GM12872 (cell line): Measurements from ENCODE around the gene PSRC1.
A peak's percentile ranks its signal among the peaks of the same experiment; 100 is the strongest.

Experiments
- TF ChIP-seq, protein P1 (sequence below): IDR thresholded peaks from 3 replicates; pipeline ENCODE4 v1.5.1; 2011; ENCODE audit warnings: low read depth, mild to moderate bottlenecking, low read length, moderate library complexity; ENCODE audit not compliant: insufficient read depth

The PSRC1 gene

DNA sequence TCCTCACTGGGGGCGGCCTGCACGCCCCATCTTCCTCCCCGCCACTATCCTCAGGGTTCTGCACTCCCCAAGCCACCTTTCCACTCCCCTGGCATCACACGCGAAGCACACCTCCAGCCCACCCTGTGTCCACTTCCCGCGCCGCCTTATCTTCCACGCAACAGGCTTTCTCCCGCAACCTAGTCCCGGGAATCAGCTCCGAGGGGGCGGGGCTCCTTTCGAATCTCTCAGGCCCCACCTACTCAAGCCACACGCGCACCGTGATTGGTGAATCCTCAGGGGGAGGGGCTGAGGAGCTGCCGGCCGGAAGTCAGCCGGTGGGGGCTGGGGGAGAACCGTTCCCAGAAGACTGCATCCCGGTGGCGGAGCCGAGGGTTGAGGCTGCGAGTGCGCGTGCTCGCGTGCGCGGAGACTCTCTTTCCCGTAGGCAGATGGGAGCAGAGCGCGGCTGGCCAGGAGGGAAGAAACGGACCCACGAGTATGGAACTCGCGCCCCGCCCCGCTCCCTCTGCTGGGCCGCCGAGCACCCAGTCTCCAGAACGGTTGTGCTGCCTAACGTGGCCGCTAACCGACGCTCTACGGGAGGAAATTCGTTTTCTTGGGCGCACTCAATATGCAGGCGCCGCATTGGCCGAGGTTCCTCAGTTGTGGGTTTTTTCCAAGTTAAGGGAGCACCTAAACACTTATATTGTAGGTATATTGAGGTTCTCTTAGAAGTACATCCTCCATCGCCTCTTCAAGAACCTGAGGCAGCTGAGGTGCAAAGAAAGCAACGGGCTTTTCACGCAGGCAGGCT, at the start of gene PSRC1:
Gene PSRC1, minus strand, starts transcription at position 194 of the 796 bp plus-strand sequence.
- TF ChIP-seq, protein P1, sequence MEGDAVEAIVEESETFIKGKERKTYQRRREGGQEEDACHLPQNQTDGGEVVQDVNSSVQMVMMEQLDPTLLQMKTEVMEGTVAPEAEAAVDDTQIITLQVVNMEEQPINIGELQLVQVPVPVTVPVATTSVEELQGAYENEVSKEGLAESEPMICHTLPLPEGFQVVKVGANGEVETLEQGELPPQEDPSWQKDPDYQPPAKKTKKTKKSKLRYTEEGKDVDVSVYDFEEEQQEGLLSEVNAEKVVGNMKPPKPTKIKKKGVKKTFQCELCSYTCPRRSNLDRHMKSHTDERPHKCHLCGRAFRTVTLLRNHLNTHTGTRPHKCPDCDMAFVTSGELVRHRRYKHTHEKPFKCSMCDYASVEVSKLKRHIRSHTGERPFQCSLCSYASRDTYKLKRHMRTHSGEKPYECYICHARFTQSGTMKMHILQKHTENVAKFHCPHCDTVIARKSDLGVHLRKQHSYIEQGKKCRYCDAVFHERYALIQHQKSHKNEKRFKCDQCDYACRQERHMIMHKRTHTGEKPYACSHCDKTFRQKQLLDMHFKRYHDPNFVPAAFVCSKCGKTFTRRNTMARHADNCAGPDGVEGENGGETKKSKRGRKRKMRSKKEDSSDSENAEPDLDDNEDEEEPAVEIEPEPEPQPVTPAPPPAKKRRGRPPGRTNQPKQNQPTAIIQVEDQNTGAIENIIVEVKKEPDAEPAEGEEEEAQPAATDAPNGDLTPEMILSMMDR = peak; percentile 50; the same call in 2 of the 3 replicates

DNA sequence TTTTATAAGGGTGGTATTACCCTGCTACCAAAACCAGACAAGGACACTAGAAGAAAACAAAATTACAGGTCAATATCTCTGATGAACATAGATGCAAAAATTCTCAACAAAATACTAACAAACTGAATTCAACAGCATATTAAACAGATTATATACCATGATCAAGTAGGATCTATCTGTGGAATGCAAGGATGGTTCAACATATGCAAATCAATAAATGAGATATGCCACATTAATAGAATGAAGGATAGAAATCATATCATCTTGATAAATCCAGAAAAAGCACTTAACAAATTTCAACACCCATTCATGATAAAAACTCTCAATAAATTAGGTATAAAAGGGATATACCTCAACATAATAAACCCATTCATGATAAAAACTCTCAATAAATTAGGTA, 48.2 kb upstream of the PSRC1 start:
- TF ChIP-seq, protein P1 = no peak

DNA sequence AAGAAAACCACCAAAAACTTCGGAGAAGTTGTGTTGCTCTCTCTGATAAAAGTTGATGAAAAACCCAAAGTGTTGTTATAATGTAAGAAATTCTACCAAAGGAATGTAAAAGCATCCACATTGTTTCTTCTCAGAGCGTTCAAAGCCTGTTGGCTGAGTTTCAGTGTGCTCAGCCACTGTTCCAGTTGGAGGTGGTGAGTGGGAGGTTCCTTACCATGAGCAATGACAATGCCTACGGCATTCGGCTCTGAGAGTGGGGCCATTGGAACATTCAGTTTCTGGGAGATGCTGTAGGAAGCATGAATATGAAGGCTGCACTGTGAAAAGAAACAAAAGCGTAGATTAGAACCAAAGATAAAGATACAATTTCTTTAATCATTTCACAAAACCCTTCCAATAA, 44.3 kb upstream of the PSRC1 start:
- TF ChIP-seq, protein P1 = no peak

DNA sequence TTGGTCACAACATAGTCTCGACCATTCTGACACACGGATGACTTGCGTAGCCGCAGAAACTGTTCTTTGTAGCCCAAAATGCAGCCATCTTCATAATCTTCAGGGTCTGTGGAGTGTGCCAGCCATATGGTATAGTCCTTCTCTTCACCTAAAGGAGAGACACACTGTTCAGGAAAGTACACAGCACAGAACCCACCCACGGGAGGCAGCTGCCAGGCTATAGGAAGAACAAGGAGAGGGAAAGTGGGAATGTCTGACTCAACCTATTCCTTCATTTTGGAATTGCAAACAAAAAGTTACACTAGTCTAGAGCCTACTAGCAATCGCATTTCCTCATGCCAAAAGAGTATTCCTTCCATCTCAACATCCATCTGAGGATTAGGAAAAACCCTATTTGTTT, 40.0 kb upstream of the PSRC1 start:
- TF ChIP-seq, protein P1 = no peak

DNA sequence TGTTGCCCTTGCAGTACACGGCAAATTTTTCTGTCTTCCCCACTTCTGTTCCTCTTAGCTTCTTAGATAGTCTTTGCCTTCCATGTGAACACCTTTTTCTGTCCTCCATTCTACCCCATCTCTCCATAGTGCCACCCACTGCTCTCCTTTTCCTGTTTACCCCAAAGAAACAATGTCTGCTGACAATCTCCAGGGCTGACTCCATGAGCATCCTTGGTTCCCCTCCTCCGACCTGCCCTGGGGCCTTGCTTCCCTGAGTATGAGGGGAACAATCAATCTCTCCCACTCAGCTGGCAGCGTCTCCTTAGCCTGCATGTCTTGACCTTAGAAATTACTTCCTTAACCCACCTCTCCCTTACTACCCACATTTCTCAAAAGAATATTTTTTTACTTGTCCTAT, 36.2 kb upstream of the PSRC1 start:
- TF ChIP-seq, protein P1 = no peak

DNA sequence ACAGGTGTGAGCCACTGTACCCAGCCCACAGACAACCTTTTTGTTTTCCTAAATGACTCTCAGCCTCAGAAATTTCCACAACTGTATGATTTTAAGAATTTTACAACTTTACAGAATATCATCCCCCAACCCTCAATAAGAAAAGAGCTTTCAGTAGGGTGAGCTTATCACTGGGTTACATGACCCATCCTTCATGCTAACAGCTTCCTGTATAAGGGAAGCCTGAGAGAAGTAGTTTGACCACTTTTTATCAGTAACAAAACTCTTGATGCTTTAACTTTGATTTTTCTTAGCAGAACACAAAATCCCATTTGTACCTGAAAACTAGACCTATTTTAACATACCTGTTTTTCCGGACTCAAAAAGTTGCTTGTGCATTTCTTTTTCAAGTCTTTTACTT, 33.6 kb upstream of the PSRC1 start:
- TF ChIP-seq, protein P1 = no peak

DNA sequence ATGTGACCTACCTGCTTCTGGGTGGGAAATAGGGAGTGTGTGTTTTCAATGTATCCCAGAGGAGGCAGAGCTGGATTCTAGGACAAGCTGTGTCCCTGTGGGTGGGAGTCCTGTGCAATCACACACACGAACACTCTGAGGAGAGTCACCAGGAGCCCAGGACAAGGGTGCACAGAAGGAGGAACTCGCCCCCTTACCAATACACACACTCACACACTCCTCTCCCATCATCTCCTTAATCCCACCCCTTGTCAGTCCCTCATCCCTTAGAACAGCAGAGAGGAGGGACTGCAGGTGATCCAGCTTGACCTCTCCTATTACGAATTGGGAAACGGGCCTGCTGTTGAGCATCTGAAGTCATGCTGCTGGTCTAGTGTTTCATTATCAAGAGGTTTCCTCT, 32.3 kb upstream of the PSRC1 start:
- TF ChIP-seq, protein P1 = no peak

DNA sequence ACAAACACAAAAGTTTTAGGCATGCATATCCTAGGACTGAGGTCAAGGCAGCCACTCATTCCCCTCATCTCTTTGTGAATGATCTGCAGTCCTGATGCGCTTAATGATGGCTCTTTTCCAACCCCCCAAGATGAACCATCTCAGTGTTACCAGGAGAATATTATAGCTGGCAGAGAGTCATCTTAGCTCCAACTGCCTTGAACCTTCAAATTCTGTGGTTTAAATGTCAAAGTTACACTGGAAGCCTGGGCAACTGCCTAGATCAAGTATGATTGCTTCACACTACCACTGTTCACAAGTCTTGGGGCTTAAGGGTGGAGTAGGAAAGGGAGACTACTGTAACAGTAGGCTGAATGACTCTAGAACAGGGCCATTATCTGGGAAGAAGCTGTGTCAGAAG, 31.9 kb upstream of the PSRC1 start:
- TF ChIP-seq, protein P1 = no peak
